ENCODE measurements around the gene USP22.
A peak's percentile ranks its signal among the peaks of the same experiment; 100 is the strongest.

The USP22 gene

GRCh38 chr17:21012736-21013135 is 30.1 kb downstream of the USP22 start:
- TF ChIP-seq, protein P1, sequence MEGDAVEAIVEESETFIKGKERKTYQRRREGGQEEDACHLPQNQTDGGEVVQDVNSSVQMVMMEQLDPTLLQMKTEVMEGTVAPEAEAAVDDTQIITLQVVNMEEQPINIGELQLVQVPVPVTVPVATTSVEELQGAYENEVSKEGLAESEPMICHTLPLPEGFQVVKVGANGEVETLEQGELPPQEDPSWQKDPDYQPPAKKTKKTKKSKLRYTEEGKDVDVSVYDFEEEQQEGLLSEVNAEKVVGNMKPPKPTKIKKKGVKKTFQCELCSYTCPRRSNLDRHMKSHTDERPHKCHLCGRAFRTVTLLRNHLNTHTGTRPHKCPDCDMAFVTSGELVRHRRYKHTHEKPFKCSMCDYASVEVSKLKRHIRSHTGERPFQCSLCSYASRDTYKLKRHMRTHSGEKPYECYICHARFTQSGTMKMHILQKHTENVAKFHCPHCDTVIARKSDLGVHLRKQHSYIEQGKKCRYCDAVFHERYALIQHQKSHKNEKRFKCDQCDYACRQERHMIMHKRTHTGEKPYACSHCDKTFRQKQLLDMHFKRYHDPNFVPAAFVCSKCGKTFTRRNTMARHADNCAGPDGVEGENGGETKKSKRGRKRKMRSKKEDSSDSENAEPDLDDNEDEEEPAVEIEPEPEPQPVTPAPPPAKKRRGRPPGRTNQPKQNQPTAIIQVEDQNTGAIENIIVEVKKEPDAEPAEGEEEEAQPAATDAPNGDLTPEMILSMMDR (IDR thresholded peaks at IDR 0.05) = no peak
- TF ChIP-seq ZFX (IDR thresholded peaks at IDR 0.05; ENCODE audit: borderline replicate concordance) = no peak

GRCh38 chr17:21010705-21011596 is 31.9 kb downstream of the USP22 start:
- H3K27ac ChIP-seq = no peak overlapping the region
- TF ChIP-seq ZFX (IDR thresholded peaks at IDR 0.05; ENCODE audit: borderline replicate concordance) = no peak
- TF ChIP-seq, protein P1 (IDR thresholded peaks at IDR 0.05) = no peak

More at GRCh38 chr17:21012736-21013135, 30.1 kb downstream of the USP22 start:
- no peak overlapping the region for H3K27ac ChIP-seq

GRCh38 chr17:21008992-21009671 is 33.7 kb downstream of the USP22 start:
- H3K27ac ChIP-seq = no peak overlapping the region
- TF ChIP-seq ZFX (IDR thresholded peaks at IDR 0.05; ENCODE audit: borderline replicate concordance) = no peak
- TF ChIP-seq, protein P1 (IDR thresholded peaks at IDR 0.05) = no peak

- no peak for TF ChIP-seq ZFX (IDR thresholded peaks at IDR 0.05; ENCODE audit: borderline replicate concordance)
- TF ChIP-seq, protein P1 (IDR thresholded peaks at IDR 0.05) = no peak
- no peak overlapping the region for H3K27ac ChIP-seq
These were observed 34.5 kb downstream of the USP22 start for GRCh38 chr17:21008160-21008915.

- no peak for TF ChIP-seq ZFX (IDR thresholded peaks at IDR 0.05; ENCODE audit: borderline replicate concordance)
- TF ChIP-seq, protein P1 (IDR thresholded peaks at IDR 0.05) = no peak
- H3K27ac ChIP-seq = no peak overlapping the region
These were observed 35.2 kb downstream of the USP22 start for GRCh38 chr17:21007646-21008045.

DNA sequence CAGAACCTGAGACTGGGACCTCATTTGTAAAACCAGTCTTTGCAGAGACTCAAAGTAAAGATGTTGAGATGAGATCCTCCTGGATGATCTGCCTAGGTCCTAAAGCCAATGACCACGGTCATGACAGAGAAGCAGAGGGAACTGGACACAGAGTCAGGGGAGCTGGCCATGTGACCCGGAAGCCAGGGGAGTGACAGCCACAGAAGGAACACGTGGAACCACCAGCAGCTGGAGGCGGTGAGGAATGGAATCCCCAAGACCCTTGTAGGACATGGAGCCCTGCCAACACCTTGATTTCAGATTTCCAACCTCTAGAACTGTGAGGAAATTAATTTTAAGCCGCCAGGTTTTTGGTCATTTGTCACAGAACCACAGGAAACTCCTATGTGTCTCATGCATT is 37.0 kb downstream of the USP22 start:
- TF ChIP-seq ZFX (IDR thresholded peaks at IDR 0.05; ENCODE audit: borderline replicate concordance) = no peak
- TF ChIP-seq, protein P1 (IDR thresholded peaks at IDR 0.05) = no peak
- peak overlapping the region; percentile 13; the same call in 1 of the 2 replicates for H3K27ac ChIP-seq

Measured in 22Rv1 (cell line).